Activated naive CD4-positive, alpha-beta T cell treated with anti-CD3 and anti-CD28 coated beads, Interleukin-2, amount 50 U/mL, for 24 hours (primary cell): Measurements from ENCODE around the gene LRRC10B.

Source experiments
- H3K27ac Mint-ChIP-seq: one replicate; pipeline ENCODE4 v1.8.0; 2021; ENCODE audit warnings: mild to moderate bottlenecking, mixed read lengths
- H3K27me3 Mint-ChIP-seq: one replicate; pipeline ENCODE4 v1.8.0; 2021; ENCODE audit warnings: mixed read lengths
- H3K36me3 Mint-ChIP-seq: one replicate; pipeline ENCODE4 v1.8.0; 2021; ENCODE audit warnings: mixed read lengths
- H3K4me1 Mint-ChIP-seq: one replicate; pipeline ENCODE4 v1.8.0; 2021; ENCODE audit warnings: mixed read lengths
- H3K4me3 Mint-ChIP-seq: one replicate; pipeline ENCODE4 v1.8.0; 2021; ENCODE audit warnings: mild to moderate bottlenecking, mixed read lengths
- H3K9me3 Mint-ChIP-seq: one replicate; pipeline ENCODE4 v1.8.0; 2021; ENCODE audit warnings: mixed read lengths

The LRRC10B gene

DNA sequence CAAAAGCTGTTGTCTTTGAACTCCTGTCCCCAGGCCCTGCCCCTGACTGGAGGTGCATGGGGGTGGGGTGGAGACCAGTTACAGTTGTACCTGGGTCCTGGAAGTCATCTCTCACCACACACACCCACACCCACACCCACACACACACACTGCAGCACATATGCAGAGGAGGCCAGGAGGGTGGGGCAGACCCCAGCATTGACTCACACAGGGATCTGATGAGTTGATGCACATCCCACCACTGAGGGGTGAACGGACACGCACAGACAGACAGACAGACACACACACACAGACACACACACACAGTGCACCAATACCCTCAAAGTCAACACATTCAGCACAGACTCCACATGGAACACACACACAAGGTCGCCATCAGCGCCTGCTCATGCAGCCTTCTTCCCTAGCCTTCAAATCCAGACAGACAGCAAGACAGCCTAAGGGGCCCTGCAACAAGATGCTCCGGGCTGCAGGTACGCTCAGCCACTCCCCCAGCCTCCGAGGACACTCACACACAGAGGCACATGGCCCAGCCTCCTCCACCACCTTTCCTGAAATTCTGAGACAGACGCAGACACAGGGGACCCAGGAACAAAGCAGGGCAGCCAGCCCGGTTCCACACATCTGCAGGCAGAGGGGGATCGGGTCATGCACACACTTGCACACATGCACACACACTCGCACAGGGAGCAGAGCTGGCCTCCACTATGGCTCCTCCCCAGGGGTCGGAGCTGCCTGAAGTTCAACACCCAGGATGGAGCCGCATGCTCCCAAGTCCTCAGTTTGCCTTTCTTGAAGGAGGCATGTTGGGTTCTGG lies 45.8 kb downstream of the LRRC10B start:
- H3K27ac Mint-ChIP-seq, result no peak overlapping the region
- H3K9me3 Mint-ChIP-seq, result no peaks in the 10 kb centered on the region
- peaks cover 40% of the 10 kb centered on the region for H3K27me3 Mint-ChIP-seq
- no peaks in the 10 kb centered on the region for H3K36me3 Mint-ChIP-seq
- H3K4me3 Mint-ChIP-seq, result no peak overlapping the region
- H3K4me1 Mint-ChIP-seq, result peaks cover 10% of the 10 kb centered on the region

DNA sequence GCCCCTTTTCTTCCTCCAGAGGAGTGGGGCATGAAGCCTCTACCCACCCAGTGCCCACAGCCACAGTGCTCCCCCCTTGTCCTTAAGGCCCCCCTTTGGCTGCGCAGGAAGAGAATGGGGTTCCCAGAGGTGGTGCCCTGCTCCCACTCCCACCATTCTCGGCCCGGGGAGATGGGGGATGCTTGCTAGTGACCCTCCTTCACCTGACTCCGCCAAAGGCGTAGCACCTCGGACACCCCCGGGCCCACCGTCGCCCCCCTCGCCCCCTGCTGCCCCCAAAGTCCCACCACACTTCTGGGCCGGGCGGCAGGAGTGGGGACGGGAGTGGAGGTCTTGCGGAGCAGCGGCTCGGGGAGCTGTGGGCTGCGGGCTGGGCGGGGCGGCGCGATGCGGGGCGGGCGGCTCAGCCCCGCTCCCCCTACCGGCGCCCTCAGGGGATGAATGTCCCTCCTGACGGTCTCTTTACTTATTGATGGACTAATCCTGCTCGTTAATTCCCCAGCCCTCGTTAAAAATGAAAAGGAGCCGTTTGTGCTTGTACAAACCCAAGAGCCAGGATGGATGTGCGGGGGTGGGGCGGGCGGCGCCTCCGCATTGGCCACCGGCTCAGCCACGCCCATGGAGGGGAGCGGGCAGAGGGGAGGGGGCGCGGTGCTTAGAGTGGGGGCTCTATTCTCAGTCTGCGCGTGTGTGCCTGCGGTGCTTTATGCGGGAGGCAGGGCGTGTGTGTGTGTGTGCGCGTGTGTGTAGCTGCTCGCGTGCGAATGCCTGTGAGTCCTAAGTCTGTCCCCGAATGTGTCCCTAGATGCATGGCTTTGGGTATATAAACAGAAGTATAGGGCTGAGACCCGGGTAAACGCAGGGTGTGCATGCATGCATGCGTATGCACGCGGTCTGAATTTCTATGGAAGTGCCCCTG lies 46.8 kb downstream of the LRRC10B start:
- H3K9me3 Mint-ChIP-seq, result no peaks in the 10 kb centered on the region
- H3K4me1 Mint-ChIP-seq, result peaks cover 10% of the 10 kb centered on the region
- H3K27me3 Mint-ChIP-seq, result peaks cover 42% of the 10 kb centered on the region
- H3K4me3 Mint-ChIP-seq, result no peak overlapping the region
- H3K27ac Mint-ChIP-seq, result no peak overlapping the region
- no peaks in the 10 kb centered on the region for H3K36me3 Mint-ChIP-seq

DNA sequence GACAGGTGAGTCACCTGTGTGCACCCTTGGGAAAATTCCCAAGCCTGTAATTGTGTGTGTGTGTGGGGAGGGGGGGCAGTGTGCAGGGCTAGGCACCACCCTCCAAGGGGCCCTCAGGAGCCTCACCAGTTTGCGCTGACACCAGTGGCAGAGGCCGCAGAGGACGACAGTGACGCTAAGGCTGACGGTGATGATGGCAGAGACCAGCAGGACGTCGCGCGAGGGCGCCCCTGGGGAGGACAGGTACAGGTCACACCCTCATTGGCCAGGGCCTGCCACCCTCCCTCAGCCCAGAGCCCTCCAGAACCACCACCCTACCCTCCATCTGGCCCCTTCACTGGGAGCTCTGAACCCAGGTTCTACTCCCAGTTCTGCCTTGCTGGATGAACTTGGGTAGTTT lies 47.4 kb downstream of the LRRC10B start:
- Mint-ChIP-seq H3K36me3 (no peaks in the 10 kb centered on the region), H3K4me1 (peaks cover 10% of the 10 kb centered on the region), H3K9me3 (no peaks in the 10 kb centered on the region)

DNA sequence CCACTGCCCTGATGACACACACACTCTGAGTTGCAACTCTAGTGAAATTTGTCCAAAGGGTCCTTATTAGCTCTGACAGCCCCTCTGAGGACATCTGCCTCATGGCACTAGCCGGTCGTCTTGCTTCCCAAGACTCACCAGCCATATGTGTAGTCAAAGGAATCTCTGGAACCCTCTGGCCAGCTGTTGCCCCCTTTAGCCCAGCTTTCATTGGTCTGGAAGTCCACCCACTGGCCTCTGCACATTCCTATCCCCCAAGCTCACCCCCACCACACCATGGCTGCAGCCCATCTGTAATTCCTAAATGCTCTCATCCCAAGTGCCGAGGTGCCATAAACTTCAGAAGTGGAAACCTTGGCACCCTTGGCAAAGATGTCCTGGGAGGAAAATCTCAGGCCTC lies 48.1 kb downstream of the LRRC10B start:
- H3K4me3 Mint-ChIP-seq, result no peak overlapping the region
- H3K36me3 Mint-ChIP-seq, result no peaks in the 10 kb centered on the region
- peaks cover 10% of the 10 kb centered on the region for H3K4me1 Mint-ChIP-seq
- peaks cover 42% of the 10 kb centered on the region for H3K27me3 Mint-ChIP-seq
- no peaks in the 10 kb centered on the region for H3K9me3 Mint-ChIP-seq
- peak overlapping the region; percentile 56 for H3K27ac Mint-ChIP-seq

More for the DNA sequence above, 47.4 kb downstream of the LRRC10B start:
- H3K4me3 Mint-ChIP-seq, result no peak overlapping the region
- H3K27me3 Mint-ChIP-seq, result peaks cover 42% of the 10 kb centered on the region
- H3K27ac Mint-ChIP-seq, result no peak overlapping the region
